GM21423 (cell line): ENCODE measurements around the gene RGS13.
"Not testable (repeated sequence)": the region's sequence is repeated elsewhere in the genome, so short reads cannot be mapped to it uniquely, and the experiment has no call there.

ENCODE experiments used
- ATAC-seq: cut with Tn5 transposase; IDR thresholded peaks from one replicate; pipeline ENCODE4 v1.9.1; 2021; ENCODE audit warnings: mild to moderate bottlenecking, moderate library complexity; ENCODE audit not compliant: unreplicated experiment

RGS13 gene

DNA sequence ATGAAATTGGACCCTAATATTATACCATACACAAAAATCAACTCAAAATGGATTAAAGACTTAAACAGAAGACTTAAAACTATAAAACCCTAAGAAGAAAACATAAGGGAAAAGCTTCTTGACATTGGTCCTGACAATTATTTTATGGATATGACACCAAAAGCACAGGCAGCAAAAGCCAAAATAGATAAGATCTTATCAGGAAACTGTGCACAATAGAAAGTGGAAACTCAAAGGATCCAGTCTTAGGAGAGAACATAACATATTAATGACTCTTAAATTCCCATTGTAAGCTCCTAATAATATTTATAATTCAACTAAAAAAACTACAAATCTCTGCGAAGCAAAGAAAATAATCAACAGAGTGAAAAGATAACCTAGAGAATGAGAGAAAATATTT lies 39.8 kb downstream of the RGS13 start:
- no peak for ATAC-seq

DNA sequence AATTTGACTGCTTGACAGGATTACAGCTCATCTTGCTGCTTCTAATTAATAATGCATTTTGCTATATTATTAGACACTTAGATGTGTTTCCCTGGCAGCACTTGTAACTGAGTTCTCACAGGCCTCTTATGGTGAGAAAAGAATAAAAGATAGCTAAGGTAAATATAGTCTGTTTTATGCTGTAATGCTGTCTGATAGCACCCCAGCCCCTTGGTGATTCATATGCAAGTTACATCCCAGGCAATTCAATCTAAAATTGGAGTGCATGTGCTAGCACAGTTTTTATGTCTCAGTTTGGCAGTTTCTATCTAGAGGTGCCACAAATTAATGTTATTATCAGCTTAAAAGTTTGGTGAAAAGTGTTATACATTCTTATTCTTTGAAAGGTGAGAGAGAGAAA lies 42.2 kb downstream of the RGS13 start:
- ATAC-seq: no peak

GRCh38 chr1:192682335-192682734 lies 46.4 kb downstream of the RGS13 start:
- no peak for ATAC-seq

DNA sequence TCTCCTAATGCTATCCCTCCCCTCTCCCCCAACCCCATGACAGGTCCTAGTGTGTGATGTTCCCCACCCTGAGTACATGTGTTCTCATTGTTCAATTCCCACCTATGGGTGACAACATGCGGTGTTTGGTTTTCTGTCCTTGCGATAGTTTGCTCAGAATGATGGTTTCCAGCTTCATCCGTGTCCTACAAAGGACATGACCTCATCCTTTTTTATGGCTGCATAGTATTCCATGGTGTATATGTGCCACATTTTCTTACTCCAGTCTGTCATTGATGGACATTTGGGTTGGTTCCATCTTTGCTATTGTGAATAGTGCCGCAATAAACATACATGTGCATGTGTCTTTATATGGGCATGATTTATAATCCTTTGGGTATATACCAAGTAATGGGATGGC lies 47.1 kb downstream of the RGS13 start:
- not testable (repeated sequence) for ATAC-seq

DNA sequence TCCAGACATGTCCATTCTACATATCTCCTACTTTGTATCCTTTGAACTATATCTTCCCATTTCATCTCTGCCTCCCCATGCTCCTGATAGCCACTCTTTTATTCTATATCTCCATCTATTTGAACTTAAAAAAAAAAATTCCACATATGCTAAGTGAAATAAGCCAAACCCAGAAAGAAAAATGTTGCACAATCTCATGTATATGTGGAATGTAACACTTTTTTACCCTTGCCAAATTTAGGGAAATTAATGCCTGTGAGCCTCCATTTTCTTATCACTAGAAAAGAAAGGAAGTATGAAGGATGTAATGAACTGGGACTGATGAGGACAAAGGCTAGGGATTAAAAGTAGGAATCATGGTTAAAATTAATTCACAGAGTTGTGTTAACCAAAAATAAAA lies 53.5 kb downstream of the RGS13 start:
- no peak for ATAC-seq

- no peak for ATAC-seq
These were observed 55.1 kb downstream of the RGS13 start for GRCh38 chr1:192691041-192691440.

- no peak for ATAC-seq
These were observed 60.1 kb downstream of the RGS13 start for GRCh38 chr1:192696082-192696481.

DNA sequence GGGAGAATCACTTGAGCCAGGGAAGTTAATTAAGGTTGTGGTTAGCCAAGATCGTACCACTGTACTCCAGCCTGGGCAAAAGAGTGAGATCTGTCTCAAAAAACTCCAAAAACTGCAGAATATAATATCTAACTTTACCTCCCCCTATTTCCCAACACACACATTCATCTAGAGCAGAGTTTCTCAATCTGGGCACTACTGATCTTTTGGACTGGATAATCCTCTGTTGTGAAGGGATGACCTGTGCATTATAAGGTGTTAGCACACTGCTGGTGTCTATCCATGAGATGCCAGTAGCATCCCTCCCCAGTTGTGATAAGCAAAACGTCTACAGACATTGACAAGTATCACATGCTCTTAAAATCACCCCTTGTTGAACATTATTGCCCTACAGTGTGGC lies 61.8 kb downstream of the RGS13 start:
- ATAC-seq: no peak

GRCh38 chr1:192698731-192699130 lies 62.8 kb downstream of the RGS13 start:
- no peak for ATAC-seq

DNA sequence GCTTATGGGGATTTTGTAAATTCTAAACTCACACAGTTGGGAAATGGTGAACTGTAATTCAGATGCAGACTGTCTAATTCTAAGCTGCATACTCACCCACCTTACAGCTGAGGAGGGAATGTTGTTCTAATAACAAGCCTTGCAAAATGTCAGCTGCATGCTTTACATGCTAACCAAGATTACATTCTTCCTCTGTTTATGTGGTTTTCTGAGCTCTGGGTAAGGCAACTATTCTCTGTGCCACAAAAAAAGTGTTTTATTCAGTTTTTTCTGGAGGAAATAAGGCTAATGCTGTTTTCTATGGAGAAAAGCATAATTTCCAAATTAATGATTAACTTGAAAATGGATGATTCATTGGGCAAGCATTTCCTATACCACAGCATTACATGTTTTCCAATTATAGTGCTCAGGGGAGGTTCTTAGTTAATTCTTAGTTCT lies 64.9 kb downstream of the RGS13 start:
- ATAC-seq: no peak

DNA sequence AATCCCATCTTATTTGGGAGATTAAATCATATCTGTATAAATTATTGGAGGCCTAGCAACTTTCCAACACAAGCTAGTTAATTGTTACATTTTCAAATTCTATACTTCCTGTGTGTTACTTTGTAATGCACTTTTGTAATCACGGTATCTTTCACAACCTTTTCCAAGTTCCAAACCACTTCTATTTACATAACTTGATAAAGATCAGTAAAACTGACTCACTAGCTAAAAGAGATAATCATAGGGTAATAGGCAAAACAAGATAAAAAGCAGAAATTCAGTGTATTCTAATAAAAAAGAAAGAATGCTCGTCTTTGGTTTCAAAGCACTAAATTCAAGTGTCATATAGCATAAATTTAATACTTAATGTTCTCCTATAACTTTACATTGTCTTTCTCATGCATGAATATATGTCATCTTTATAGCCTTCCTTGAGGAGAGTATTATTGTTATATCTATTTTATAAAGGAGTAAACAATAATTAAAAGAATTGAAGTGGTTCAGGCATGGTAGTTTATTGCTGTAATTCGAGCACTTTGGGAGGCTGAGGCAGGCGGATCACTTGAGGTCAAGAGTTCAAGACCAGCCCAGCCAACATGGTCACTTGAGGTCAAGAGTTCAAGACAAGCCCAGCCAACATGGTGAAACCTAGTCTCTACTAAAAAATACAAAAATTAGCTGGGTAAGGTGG lies 66.4 kb downstream of the RGS13 start:
- no peak for ATAC-seq

- ATAC-seq: peak; percentile 65
These were observed 67.6 kb downstream of the RGS13 start for GRCh38 chr1:192703283-192704206.

DNA sequence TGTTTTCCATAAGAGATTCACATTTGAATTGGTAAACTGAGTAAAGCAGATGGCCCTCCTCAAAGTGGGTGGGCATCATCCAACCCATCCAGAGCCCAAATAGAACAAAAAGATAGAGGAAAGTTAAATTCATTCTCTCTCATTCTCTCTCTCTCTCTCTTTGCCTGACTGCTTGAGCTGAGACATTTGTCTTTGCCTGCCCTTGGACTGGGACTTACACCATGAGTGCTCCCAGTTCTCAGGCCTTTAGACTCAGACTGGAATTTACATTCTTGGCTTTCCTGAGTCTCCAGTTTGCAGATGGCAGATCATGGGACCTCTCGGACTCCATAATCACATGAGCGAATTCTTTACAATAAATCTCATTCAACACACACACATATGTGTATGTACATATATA lies 69.6 kb downstream of the RGS13 start:
- no peak for ATAC-seq

GRCh38 chr1:192706936-192707335 lies 71.0 kb downstream of the RGS13 start:
- no peak for ATAC-seq

- no peak for ATAC-seq
These were observed 72.1 kb downstream of the RGS13 start for GRCh38 chr1:192707978-192708547.

- no peak for ATAC-seq
These were observed 73.6 kb downstream of the RGS13 start for GRCh38 chr1:192709544-192709943.
